Epithelial cell of esophagus (primary cell): ENCODE measurements around the gene ZDHHC3.

ENCODE experiments used
- DNase-seq: peaks from one replicate; pipeline ENCODE4 v3.0.0; 2010; ENCODE audit warnings: low read depth
- H3K4me3 ChIP-seq: 2 replicates; pipeline ENCODE4 v1.5.1; 2011; ENCODE audit warnings: mild to moderate bottlenecking, low read length, control low read depth
- TF ChIP-seq, protein P1 (sequence below): IDR thresholded peaks from 2 replicates; pipeline ENCODE4 v1.5.1; 2011; ENCODE audit warnings: low read depth, mild to moderate bottlenecking, low read length, control low read depth, inconsistent platforms; ENCODE audit not compliant: insufficient read depth; ENCODE audit errors: missing control alignments

ZDHHC3 gene

DNA sequence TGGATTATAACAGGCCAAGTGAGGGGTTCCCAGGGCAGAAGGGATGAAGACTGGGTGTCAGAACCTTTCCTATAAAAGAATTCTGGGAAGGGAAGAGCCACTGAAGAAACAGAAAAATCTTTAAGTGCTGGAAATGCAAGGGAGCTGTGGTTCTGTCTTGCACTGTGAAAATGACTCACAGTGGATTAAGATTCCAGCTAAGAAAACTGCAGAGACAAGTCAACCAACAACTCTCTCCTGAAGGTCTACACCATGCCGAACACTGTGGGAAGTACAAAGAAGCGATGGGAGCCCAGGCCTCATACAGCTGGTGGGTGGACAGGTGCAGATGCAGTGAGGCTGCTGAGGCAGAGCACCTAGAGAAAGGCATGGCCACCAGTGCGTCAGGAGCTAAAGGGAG lies 27.7 kb downstream of the ZDHHC3 start:
- TF ChIP-seq, protein P1, sequence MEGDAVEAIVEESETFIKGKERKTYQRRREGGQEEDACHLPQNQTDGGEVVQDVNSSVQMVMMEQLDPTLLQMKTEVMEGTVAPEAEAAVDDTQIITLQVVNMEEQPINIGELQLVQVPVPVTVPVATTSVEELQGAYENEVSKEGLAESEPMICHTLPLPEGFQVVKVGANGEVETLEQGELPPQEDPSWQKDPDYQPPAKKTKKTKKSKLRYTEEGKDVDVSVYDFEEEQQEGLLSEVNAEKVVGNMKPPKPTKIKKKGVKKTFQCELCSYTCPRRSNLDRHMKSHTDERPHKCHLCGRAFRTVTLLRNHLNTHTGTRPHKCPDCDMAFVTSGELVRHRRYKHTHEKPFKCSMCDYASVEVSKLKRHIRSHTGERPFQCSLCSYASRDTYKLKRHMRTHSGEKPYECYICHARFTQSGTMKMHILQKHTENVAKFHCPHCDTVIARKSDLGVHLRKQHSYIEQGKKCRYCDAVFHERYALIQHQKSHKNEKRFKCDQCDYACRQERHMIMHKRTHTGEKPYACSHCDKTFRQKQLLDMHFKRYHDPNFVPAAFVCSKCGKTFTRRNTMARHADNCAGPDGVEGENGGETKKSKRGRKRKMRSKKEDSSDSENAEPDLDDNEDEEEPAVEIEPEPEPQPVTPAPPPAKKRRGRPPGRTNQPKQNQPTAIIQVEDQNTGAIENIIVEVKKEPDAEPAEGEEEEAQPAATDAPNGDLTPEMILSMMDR = no peak
- no peak for DNase-seq
- H3K4me3 ChIP-seq = no peak overlapping the region

DNA sequence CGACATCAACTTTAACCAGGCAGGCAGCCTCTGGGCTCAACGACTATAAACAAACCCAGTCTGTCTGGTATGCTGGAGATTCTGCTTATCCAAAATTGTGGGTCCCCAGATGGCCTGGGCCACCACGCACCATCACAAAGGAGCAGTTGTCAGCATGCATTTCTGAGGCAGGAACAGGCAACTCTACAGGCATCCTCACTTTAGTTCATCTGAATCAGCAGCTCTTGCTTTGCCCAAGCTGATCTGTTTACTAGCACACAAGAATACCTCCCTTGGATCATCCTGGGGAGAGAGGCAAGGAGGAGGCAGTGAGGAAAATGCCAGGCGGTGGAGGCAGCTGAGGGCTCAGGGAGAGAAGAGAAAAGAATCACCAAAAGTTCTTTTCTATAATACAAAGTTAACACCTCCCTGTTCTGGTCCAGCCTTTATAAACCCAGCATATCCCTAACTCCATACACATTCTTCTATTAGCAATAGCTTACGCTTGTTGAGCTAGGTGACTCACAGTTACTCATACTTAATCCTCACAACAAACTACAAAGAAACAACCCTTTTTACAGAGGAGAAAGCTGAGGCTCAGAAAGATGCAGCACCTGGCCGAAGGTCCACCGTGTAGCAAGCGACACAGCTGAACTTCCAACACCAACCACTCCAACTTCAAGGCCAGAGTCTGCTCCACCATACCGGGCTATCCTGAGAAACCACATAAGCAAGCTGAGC lies 33.6 kb downstream of the ZDHHC3 start:
- H3K4me3 ChIP-seq = no peak overlapping the region
- DNase-seq = peak; percentile 74
- TF ChIP-seq, protein P1 = no peak

DNA sequence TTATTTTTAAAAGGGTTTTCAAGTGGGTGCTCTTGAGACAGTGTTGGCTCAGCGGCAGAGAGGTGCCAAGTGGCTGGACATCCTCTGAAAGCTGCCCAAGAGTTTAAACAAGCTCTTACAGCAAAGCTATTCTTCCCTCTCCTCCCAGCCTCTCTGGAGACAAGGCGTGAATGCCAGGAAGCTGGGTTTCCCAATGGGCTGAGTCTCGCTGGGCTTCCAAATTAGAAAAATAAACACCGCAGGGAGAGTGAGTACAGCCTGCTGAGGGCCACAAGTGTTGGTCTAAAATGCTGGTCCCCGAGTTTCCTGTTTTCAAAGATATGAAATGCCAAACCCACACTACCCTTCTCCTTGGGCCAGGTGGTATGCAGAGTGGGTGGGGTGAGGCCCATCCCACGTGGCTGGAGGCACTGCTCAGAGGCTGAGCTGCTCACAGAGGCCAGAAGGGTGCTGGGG lies 36.4 kb downstream of the ZDHHC3 start:
- H3K4me3 ChIP-seq = no peak overlapping the region
- TF ChIP-seq, protein P1 = no peak
- DNase-seq = no peak

DNA sequence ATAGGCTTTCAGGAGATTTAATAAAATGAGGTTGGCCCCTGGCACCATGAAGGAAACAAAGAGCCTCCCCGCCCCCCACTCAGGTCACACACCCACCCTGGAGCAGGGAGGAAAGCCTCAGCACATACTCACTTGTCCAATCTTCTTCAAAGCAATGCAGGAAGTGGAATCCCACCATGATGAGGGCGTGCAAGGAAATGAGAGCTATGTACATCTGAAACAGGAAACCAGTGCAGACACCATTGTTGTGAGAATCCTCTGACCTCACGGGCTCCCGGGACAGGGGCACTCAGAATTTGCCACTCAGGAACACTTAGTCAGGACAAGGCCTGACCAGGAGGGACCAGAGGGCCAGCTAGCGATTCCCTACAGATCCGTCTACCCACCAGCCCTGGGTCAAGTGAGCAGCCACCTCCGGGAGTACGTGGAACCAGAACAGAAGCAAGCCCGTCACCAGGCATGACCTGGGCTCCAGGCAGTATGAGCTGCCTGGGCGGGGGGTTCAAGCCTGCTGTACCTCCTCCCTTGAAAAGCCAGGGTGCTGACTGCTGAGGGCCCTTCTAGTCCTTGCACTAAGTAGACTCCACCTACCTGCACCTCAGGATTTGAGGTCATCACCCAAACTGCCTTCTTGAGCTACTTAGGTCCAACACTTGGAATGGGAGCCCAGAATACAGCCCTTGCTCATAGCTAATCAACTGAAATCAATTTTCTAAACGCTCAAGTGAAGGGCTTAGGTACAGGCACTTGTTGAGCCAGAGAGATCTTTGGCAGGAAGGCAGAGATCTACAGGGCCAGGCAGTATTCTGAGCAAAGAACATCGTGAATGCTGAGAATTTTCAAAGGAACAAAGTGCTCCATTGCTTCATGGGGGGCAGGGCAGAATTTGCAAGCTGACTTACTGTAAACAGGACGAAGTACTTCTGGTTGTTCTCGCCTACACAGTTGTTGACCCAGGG lies 42.7 kb downstream of the ZDHHC3 start:
- no peak overlapping the region for H3K4me3 ChIP-seq
- TF ChIP-seq, protein P1 = no peak
- DNase-seq = no peak

DNA sequence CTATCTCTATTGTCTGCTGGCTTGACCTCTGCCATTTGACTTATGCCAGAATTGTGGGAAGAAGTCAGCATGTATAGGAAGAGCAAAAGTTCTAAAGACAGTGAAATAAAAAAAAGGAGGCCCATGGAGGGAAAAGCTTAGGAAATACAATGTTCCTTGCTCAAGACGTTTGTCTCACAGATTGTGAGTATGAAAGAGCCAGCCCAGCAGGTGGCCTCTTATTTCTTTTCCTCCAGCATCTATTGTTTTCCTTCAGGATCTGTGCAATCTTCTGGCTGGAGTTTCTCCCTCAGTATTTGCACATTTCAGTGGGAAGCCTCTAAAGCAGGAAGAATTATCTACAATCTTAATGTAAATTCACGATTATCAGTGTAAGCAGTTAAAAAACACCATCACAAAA lies 43.7 kb downstream of the ZDHHC3 start:
- DNase-seq = no peak
- TF ChIP-seq, protein P1 = no peak
- no peak overlapping the region for H3K4me3 ChIP-seq

DNA sequence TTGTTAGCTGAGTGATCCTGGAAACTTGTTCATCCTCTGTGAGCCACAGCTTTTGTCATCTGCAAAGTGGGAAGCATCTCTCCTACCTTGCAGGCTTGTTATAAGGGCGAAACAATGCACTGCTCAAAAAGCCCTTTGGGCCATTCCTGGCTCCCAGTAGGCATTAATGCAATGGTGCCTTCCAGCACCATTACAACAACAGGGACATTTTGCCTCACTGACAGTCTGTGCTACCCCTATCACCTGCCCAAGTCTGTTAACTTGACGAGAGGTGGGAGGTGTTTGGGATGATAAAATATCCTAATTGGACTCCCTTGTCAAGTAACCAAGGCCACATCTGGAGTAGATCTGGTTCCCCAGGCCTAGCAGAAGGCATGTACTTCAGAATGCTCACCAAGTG lies 44.2 kb downstream of the ZDHHC3 start:
- H3K4me3 ChIP-seq = no peak overlapping the region
- TF ChIP-seq, protein P1 = no peak
- DNase-seq = no peak
